ENCODE measurements around the gene GSTO1.

GSTO1 gene

DNA sequence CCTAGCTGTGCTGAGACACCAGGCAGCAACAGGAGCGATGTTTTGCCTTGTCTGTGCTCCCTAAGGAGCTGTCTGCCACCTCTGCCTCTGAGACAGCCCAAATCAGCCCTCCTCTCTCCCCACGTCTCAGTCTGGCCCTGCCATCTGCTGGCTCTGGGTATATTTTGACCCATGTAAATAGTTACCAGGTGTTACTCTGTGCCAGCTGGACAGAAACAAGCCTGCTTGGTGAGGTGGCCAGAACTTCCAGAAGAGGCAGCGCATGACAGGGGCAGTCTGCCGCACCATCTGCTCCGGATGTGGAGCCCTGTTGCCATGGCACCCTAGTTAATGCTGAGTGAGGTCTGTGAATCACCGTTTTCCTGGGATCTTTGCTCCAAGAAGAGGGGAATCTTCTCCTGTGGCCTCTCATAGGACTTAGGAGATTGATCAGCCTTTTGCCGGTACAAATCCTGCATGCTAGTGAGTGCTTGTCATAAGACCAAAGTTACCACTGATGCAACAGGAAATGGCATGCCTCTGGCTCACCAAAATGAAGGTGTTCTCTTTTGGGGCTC is 46.1 kb downstream of the GSTO1 start:
- no peak for FAIRE-seq
- DNase-seq (ENCODE audit: extremely low spot score, insufficient read length, low read depth): no peak

DNA sequence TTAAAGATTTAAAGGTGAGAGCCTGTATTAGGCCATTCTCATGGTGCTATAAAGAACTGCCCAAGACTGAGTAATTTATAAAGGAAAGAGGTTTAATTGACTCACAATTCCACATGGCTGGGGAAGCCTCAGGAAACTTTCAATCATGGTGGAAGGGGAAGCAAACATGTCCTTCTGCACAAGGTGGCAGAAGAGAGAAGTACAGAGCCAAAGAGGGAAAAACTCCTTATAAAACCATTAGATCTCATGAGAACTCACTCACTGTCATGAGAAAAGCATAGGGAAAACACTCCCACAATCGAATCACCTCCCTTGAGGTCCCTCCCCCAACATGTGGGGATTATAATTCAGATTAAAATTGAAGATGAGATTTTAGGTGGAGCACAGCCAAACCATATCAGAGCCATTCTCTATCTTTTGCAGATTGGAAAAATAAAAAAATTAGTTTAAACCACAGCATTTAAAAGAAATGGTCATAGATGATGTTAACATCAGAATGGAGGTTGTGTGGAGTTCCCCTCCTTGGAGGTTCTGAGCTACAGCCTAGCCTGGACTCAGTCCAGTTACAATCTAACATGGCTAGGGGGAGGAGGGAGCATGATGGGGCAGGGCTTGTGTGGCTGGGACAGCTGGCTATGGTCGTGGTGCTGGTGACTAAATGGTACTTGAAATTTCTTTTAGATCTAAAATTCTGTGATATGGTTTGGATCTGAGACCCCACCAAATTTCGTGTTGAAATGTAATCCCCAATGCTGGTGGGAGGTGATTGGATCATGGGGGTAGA is 47.4 kb downstream of the GSTO1 start:
- DNase-seq (ENCODE audit: extremely low spot score, insufficient read length, low read depth) (no peak), FAIRE-seq (no peak)

DNA sequence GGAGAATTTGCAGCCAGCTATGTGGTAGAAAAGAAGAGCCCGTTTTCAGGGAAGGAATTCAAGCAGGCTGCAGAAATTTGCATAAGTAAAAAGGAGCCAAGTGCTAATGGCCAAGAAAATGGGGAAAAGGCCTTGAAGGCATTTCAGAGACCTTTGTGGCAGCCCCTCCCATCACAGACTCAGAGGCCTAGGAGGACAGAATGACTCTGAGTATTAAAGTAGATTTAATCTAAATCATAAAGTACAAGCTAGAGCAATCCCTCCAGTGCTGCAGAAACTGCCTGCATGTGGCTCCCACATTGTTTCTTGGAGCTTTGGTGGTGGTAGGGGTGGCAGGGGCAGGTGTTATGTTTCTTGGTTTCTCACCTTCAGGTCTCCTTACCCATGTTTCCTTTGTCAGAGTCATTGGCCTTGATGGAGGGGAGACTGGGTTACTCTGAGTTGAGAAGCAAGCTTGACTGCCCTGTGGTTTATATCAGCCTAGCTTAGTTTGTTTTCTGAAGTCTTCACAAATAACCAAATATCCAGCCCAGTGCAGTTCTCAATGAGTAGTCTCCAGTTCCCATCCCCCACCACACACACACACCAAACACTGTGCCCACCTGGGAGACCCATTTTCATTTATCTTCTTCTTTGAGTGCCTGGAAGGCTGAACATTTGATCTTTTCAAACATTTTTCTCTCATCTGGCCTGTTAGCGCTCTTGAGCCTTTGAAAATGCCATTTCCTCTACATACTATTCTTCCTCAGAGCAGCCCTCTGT is 49.1 kb downstream of the GSTO1 start:
- no peak for DNase-seq (ENCODE audit: extremely low spot score, insufficient read length, low read depth)
- FAIRE-seq: no peak

DNA sequence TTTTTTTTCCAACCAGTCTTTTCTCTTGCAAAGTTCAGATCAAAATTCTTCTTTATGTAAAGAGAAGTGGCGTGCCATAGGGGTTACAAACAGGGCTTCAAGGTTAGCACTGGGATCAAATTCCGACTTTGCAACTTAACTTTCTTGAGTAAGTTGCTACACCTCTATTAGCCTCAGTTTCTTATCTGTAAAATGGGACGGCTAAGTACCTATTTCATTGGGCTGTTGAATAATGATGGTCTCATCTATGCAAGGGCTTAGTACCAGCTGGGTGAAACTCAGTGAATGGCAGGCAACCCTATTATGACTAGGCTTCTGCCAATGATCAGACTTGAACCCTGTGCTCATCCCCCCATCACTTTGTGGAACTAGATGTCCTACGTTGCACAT is 49.7 kb downstream of the GSTO1 start:
- FAIRE-seq (no peak), DNase-seq (ENCODE audit: extremely low spot score, insufficient read length, low read depth) (no peak)

DNA sequence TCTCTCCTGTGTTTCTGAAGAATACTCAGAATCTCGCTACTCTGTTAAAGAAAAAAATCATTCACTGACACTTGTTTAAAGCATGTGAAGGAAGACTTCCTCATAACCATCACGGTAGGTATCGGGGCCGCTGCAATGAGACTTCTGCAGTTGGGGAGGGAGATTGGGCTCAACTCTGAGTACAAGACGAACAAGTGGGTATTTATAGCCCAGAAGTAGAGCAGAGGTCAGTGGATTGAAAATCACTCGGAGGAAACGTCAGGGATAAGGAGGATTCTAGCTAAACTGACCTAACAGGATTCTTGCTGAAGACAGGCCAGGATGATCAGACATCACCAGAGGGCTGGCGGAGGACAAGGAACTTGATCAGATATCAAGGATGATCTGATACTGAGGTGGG is 50.2 kb downstream of the GSTO1 start:
- FAIRE-seq: no peak
- no peak for DNase-seq (ENCODE audit: extremely low spot score, insufficient read length, low read depth)

DNA sequence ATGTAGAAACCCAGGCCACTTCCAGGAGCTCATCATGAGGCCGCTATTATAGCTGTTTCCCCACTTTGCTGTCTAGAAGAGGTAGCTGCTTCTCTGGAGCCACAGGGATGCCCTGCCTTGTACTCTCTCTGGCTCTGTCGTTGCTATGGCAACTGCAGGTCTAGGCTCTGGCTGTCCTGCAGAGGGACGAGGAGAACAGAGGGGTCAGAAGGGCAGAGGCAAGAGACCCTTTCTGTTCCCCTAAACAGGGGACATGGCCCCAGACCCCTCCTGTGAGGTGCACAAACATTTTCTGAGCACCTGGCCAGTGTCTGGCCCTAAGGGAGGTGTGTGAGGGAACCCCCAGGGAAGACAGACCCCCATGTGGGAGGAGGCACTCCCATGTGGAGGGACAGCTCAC is 52.2 kb downstream of the GSTO1 start:
- DNase-seq (ENCODE audit: extremely low spot score, insufficient read length, low read depth) (no peak), FAIRE-seq (no peak)

DNA sequence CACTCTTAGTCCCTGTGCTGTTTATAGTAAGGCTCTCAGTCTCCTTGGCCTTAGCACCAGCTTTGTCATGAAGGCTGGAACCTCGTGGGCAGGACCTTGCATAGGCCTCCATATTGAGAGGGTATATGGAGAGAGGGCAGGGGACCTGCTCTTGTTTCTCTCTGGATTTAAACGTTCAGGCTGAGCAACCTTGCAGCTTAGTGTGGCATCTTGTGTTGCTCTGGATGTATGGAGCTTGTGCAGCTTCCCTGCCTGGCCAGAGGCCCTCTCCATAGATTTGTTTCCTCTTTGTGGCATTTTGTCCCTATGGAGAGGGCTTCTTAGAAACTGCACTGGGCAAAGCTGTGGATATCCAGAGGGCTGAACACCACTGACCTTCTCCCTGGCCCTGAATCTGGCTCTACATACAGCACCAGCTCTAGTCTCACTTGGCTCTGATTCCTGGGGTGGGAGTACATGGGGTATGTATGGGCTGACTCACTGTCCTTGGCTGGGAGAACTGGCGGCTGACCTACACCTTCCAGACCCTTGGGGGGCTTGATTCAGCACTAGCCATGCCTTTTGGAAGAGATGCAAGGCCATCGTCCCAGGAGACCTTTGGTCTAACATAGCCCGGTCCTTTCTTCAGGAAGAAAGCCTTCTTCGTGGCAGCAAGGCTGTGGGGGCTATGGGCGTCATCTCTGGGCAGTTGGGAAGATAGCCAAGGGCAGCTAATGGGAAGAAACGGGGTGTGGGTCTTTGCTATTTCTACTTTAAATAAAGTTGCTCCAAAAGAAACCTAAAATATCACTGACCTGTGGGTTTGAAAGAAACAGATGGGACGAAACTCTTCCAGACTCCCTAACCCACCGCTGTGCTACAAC is 53.1 kb downstream of the GSTO1 start:
- DNase-seq (ENCODE audit: extremely low spot score, insufficient read length, low read depth) (no peak), FAIRE-seq (no peak)

DNA sequence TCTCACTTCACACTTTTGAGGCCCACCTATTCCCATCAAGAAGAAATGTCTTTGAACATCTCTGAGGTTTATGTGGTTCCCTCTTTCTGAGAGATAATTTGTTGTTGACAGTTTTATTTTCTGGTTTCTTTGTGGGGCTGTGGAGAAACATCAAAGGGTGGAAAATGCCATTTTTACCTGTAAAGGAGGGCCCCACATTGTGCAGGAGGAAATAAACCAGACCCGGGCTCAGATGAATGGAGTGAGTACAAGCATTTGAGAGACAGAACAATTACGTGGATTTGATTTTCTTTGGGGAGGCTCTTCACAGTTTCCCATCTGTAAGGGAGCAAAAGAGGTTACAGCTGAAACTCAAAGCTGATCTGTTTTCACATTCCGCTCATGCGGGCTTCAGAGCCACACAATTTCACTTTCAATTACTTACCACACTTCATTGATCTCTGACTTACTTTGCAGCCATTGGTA is 53.8 kb downstream of the GSTO1 start:
- DNase-seq (ENCODE audit: extremely low spot score, insufficient read length, low read depth): no peak
- FAIRE-seq: peak; percentile 82

DNA sequence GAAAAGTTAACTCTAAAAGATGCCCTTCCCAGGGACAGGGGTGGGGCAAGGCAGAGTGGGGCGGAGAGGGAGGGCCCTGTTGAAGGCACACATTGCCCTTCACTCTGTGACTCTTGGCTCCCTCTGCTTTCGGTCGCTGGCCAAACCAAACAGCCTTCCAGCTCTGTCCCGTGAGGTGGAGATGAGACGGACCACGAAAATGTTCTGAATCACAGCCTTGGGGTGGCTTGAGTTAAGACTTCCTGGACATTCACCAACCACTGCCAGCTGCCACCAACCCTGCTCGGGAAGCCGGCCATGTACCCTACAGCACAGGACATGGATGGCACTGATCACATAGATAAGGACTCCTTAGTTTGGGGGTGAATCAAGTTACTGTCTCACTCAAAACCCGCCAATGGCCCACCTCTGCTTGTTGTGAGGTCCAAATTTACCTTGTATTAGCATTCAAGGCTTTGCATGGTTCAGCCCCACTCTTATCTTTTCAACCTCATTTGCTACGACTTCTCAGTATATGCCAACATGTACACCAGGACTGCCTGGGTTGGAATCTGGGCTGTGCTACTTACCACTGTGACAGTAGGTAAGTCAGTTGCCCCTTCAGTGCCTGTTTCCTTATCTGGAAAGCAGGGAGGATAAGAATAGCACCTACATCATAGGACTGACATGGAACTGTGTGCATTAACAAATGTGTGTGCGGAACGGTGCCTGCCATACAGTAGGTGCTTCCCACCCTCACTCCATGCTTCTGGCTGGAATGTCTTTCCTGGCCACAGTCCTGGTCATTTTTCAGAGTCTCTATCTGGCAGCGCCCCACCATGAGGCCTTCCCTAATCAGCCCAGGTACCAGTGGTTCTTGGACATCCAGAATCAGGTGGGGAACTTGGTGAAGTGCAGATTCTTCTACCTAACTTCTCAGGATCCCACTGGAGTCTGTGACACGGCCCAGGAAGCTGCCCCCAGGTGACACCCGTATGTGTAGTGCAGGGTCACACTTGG is 55.6 kb downstream of the GSTO1 start:
- DNase-seq (ENCODE audit: extremely low spot score, insufficient read length, low read depth) (no peak), FAIRE-seq (no peak)

DNA sequence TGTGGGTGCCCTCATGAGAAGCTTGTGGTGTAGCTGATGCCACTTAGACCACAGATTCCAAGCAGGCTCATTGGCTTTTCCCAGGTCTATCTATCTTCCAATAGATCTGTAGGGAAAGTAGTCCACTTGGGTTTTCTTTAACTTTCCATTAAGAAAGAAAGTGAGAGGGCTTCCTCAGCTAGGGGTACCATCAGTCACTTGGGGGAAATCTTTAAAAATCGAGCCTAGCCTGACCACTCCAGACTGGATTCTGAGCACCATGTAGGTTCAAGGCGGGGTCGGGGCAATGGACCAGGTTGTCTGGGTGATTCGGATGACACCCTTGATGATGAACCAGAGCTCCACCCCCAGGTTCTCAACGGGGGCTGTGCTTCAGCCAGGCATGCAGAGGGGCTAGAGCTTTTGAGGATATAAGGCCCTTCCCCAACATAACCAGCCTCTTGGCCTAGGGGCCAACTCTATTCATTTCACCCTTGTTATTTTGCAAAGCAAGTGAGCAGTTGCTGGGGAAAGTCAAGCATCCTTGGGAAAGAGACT is 56.6 kb downstream of the GSTO1 start:
- no peak for FAIRE-seq

DNA sequence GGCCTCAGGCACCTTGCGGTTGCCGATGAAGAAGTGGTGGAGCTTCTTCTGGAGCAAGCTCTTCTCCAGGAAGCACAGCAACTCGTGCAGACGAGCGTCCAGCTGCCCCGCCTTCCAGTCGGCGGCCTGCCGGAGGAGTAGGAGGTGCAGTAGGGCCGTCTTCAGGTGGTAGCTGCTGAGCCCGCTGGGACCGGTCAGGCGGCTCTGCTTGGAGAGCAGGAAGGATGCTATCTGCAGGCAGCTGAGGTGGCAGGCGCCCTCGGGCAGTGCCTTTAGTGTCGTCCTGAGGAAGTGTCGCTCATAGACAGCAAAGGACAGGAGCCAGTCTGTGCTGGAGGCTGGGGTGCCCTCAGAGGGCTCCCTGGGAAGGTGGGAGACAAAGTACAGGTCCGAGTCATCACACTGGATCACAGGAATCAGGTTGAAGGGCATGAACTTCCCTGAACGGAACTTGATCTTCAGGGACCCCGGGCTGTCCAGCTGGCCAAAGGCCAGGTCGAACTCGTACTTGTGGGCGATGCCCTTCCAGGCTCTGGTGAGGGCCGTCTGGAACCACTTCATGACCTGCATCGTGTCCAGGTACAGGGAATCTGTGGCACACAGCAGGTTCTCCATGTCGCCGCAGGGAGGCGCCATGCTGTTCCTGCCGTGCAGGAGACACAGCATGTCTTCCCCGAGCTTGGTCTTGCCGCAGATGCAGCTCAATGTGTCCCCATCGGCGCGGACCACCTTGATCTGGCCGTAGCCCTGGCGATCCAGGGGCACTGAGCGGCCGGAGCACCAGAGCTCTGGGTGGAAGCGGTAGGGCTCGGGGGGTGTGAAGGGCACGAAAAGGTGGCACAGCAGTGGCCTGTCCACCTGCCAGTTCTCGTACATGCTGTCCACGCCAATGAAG is 60.1 kb downstream of the GSTO1 start:
- DNase-seq (ENCODE audit: extremely low spot score, insufficient read length, low read depth): no peak
- no peak for FAIRE-seq

More for the DNA sequence above, 56.6 kb downstream of the GSTO1 start:
- no peak for DNase-seq (ENCODE audit: extremely low spot score, insufficient read length, low read depth)

DNA sequence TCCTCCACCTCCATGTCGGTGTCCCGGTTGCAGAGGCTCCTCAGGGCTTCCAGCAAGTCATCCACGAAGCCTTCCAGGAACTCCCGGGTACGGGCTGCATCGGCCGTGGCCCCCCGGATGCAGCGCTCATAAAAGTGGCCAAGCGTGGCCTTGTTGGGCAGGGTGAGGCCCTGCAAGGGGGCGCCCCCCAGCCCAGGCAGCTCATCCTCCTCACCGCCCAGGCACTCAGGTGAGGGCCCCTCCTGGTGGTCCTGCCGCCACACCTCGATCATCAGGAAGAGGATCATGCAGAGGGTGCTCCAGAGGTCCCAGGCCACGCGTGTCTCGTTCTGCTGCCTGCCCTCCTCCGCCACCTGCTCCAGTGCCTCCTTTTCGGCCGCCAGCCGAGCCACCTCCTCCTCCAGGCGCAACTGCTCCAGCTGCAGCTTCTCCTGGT is 60.8 kb downstream of the GSTO1 start:
- FAIRE-seq (no peak), DNase-seq (ENCODE audit: extremely low spot score, insufficient read length, low read depth) (no peak)

DNA sequence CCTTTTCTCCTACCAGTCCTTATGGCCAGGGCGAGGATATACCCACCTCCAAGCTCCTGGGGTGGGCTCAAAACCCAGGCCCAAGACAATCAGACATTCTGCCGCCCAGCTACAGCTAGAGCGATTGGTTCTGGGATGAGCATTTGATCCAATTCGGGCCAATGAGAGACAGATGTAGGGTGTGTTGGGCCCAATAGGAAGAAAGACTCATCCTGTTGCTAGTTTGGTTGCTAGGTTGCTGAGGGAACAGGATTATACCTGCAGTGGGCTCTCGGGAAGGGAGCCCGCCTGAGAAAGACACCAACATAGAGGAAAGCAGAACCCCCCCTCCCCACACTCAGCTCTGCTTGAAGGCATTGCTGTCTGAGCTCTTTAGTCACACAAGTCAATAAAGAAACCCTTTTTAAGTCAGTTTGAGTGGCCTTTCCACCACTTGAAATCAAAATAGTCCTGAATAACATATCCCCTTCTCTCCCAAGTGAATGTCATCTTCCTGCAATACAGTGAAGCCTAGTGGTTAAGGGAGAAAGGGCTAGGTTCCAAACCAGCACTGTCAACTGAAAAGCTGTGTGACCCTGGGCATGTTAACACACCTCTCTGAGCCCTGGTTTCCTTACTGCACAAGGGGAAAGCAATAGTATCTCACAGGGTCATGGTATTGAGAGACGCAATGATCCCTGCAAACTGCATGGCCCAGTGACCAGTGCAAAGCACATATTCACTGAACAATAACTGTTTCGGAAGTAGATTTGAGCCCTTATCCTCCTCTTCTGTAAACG is 61.8 kb downstream of the GSTO1 start:
- FAIRE-seq: no peak

More for the DNA sequence above, 61.8 kb downstream of the GSTO1 start:
- no peak for DNase-seq (ENCODE audit: extremely low spot score, insufficient read length, low read depth)
